Glutamatergic neuron (in vitro differentiated cells): ENCODE results near the gene CRB1. TPM values are rescaled to one million over a fixed set of nuclear protein-coding genes. Genes with fewer than 3 reads are reported as not detected.

Source experiments
- DNase-seq: peaks from one replicate; pipeline ENCODE4 v3.0.0; 2022
- H3K27ac Mint-ChIP-seq: one replicate; pipeline ENCODE4 v1.8.0; 2020; ENCODE audit warnings: mild to moderate bottlenecking, mixed read lengths, inconsistent platforms; ENCODE audit not compliant: unreplicated experiment
- H3K27me3 Mint-ChIP-seq: one replicate; pipeline ENCODE4 v1.8.0; 2020; ENCODE audit warnings: mild to moderate bottlenecking, moderate library complexity, mixed read lengths, inconsistent platforms; ENCODE audit not compliant: unreplicated experiment
- H3K36me3 Mint-ChIP-seq: one replicate; pipeline ENCODE4 v1.8.0; 2020; ENCODE audit warnings: mild to moderate bottlenecking, mixed read lengths, inconsistent platforms; ENCODE audit not compliant: unreplicated experiment
- H3K4me1 Mint-ChIP-seq: one replicate; pipeline ENCODE4 v1.8.0; 2020; ENCODE audit warnings: mild to moderate bottlenecking, low read depth, mixed read lengths, inconsistent platforms; ENCODE audit not compliant: unreplicated experiment
- H3K4me3 Mint-ChIP-seq: one replicate; pipeline ENCODE4 v1.8.0; 2020; ENCODE audit warnings: mild to moderate bottlenecking, mixed read lengths, inconsistent platforms; ENCODE audit not compliant: unreplicated experiment
- H3K9me3 Mint-ChIP-seq: one replicate; pipeline ENCODE4 v1.8.0; 2020; ENCODE audit warnings: mild to moderate bottlenecking, moderate library complexity, mixed read lengths, inconsistent platforms; ENCODE audit not compliant: unreplicated experiment
- CTCF ChIP-seq: fragments of 200-600 bp; sonication (generic); IDR thresholded peaks from one replicate; pipeline ENCODE4 v1.5.0; 2021; ENCODE audit not compliant: partially characterized antibody, unreplicated experiment
- total RNA-seq: library from RNA; stranded (reverse); fragmentation: NEBNext Ultra II Directional; extraction: Animal tissue kit (Norgen Biotek cat#: 25700); gene quantifications from one replicate; pipeline ENCODE4 v1.2.1, GENCODE V29; 2021; ENCODE audit not compliant: unreplicated experiment

The CRB1 gene
- total RNA-seq, 1 donor from 2014 or later, result 7.3 TPM

- Mint-ChIP-seq H3K27ac (no peak overlapping the region), H3K4me3 (no peak overlapping the region), H3K27me3 (no peaks in the 10 kb centered on the region), H3K4me1 (peaks cover 8% of the 10 kb centered on the region), H3K36me3 (no peaks in the 10 kb centered on the region), H3K9me3 (no peaks in the 10 kb centered on the region)
- no peak for DNase-seq
- TF ChIP-seq CTCF, result no peak
Measured at GRCh38 chr1:197312163-197312562, 44.1 kb downstream of the CRB1 start.

- no peak for DNase-seq
- Mint-ChIP-seq H3K9me3 (no peaks in the 10 kb centered on the region), H3K27me3 (no peaks in the 10 kb centered on the region), H3K36me3 (no peaks in the 10 kb centered on the region), H3K4me3 (no peak overlapping the region), H3K27ac (no peak overlapping the region), H3K4me1 (peaks cover 8% of the 10 kb centered on the region)
- TF ChIP-seq CTCF, result no peak
Measured at GRCh38 chr1:197313713-197314112, 45.7 kb downstream of the CRB1 start.

GRCh38 chr1:197314682-197315081, 46.6 kb downstream of the CRB1 start:
- H3K9me3 Mint-ChIP-seq, result no peaks in the 10 kb centered on the region
- TF ChIP-seq CTCF, result no peak
- H3K27ac Mint-ChIP-seq, result peak overlapping the region; percentile 50
- H3K27me3 Mint-ChIP-seq, result no peaks in the 10 kb centered on the region
- H3K4me3 Mint-ChIP-seq, result no peak overlapping the region
- H3K36me3 Mint-ChIP-seq, result no peaks in the 10 kb centered on the region
- peaks cover 8% of the 10 kb centered on the region for H3K4me1 Mint-ChIP-seq
- DNase-seq, result no peak

GRCh38 chr1:197319631-197320030, 51.6 kb downstream of the CRB1 start:
- Mint-ChIP-seq H3K4me1 (peaks cover 7% of the 10 kb centered on the region), H3K27ac (no peak overlapping the region), H3K4me3 (no peak overlapping the region), H3K9me3 (no peaks in the 10 kb centered on the region), H3K27me3 (no peaks in the 10 kb centered on the region), H3K36me3 (no peaks in the 10 kb centered on the region)
- DNase-seq, result no peak
- TF ChIP-seq CTCF, result no peak

- Mint-ChIP-seq H3K4me1 (no peaks in the 10 kb centered on the region), H3K27ac (no peak overlapping the region), H3K4me3 (no peak overlapping the region), H3K36me3 (no peaks in the 10 kb centered on the region), H3K27me3 (no peaks in the 10 kb centered on the region), H3K9me3 (no peaks in the 10 kb centered on the region)
- no peak for DNase-seq
- no peak for TF ChIP-seq CTCF
Measured at GRCh38 chr1:197320991-197321531, 53.0 kb downstream of the CRB1 start.
